Right lobe of liver (tissue), 6 donors: ENCODE results near the gene PIK3C2A. TPM values are rescaled to one million over a fixed set of nuclear protein-coding genes. Genes with fewer than 3 reads are reported as not detected.

Experiments
- ATAC-seq, 4 donors: fragments of 200-7000 bp; cut with Tn5 transposase; one replicate each; pipeline ENCODE4 v1.9.1; 2020; ENCODE audit warnings: mild to moderate bottlenecking in 4 of 4, moderate library complexity in 4 of 4
- DNase-seq, 3 donors: peaks; one replicate each; pipeline ENCODE4 v3.0.0-alpha.2; 2020
- H3K27ac ChIP-seq, 3 donors: fragments of 200-600 bp; one replicate each; pipeline ENCODE4 v1.8.0; 2022
- H3K27me3 ChIP-seq, 2 donors: fragments of 200-600 bp; one replicate each; pipeline ENCODE4 v1.8.0; 2022
- H3K36me3 ChIP-seq, 4 donors: fragments of 200-600 bp; sonication (generic) in 1 of 4; one replicate each; pipeline versions ENCODE4 v1.5.1 to v1.8.0; 2017 to 2022; ENCODE audit warnings: control low read depth in 1 of 4
- H3K4me1 ChIP-seq, 4 donors: fragments of 200-600 bp; sonication (generic) in 1 of 4; one replicate each; pipeline versions ENCODE4 v1.5.1 to v1.8.0; 2017 to 2022; ENCODE audit warnings: control low read depth in 1 of 4
- H3K4me3 ChIP-seq, 3 donors: fragments of 200-600 bp; one replicate each; pipeline ENCODE4 v1.8.0; 2022
- H3K9me3 ChIP-seq, 4 donors: fragments of 200-600 bp; sonication (generic) in 1 of 4; one replicate each; pipeline versions ENCODE4 v1.5.1 to v1.8.0; 2017 to 2022; ENCODE audit warnings: control low read depth in 1 of 4
- CTCF ChIP-seq, 4 donors: fragments of 200-600 bp in 3 of 4; fragments of 450-650 bp in 1 of 4; IDR thresholded peaks; one replicate each; pipeline versions ENCODE4 v1.5.1 to v1.8.0; 2016 to 2022; ENCODE audit warnings: antibody characterized with exemption in 4 of 4, mild to moderate bottlenecking in 2 of 4
- POLR2A ChIP-seq: fragments of 450-650 bp; IDR thresholded peaks from one replicate; pipeline ENCODE4 v1.6.1; 2017; ENCODE audit warnings: antibody characterized with exemption, mild to moderate bottlenecking
- WGBS: methylation state at CpG from one replicate; pipeline ENCODE4 v1.1.6; 2018; ENCODE audit warnings: low coverage, low lambda C conversion rate; ENCODE audit not compliant: insufficient coverage; ENCODE audit errors: missing lambda C conversion rate; 5-methylcytosine and 5-hydroxymethylcytosine counted together
- intact Hi-C, 2 donors: fragments of 100-400 bp; cut with DNase I; formaldehyde crosslinking; loops; one replicate each; pipeline versions ENCODE4 v1.11.2 to v1.14.1; 2022
- total RNA-seq, 6 experiments: library from RNA; depleted of rRNA in 2 of 6; stranded (reverse); fragments of >200 nt in 2 of 6; fragmentation: NEBNext Ultra II Directional in 3 of 6; extraction: Animal tissue kit (Norgen Biotek cat#: 25700) in 3 of 6; gene quantifications; one replicate each; pipeline versions ENCODE4 v1.1.0 to v1.2.4, GENCODE V29; 2016 to 2023
- donor health status: DM: no; HTN: yes; CAD: no.
- donor health status: DM: no; HTN: no; CAD: no.
- donor health status: DM: no; HTN: no; CAD: no.
- donor health status: DM: no; HTN: yes; CAD: no.
- donor health status: DM: no; HTN: yes; CAD: no.

The PIK3C2A gene
- total RNA-seq, 6 experiments from 2014 or later: 20.3 to 36.4 (median 28.1) TPM

GRCh38 chr11:17162376-17162775 lies 45.4 kb downstream of the PIK3C2A start:
- Histone ChIP-seq H3K9me3 (no peaks in the 10 kb centered on the region), H3K4me1 (peaks cover 0 to 46% (median 14%) of the 10 kb centered on the region in 4 donors), H3K36me3 (no peaks in the 10 kb centered on the region), H3K27me3 (no peaks in the 10 kb centered on the region), H3K4me3 (no peak overlapping the region), H3K27ac (peak overlapping the region in 1 of 3 donors; percentile 16)
- no peak for ATAC-seq
- 58% methylated on average over 2 of the region's 2 CpGs for WGBS
- intact Hi-C loops: no loop called here
- TF ChIP-seq CTCF (IDR thresholded peaks at IDR 0.05): no peak
- TF ChIP-seq POLR2A: no peak
- no peak for DNase-seq

GRCh38 chr11:17161515-17161914 lies 46.3 kb downstream of the PIK3C2A start:
- no peaks in the 10 kb centered on the region for H3K9me3 ChIP-seq
- H3K4me1 ChIP-seq: peaks cover 0 to 46% (median 14%) of the 10 kb centered on the region in 4 donors
- WGBS: 92% methylated on average over 1 of the region's 1 CpG
- ATAC-seq (peak in 2 of 4 donors; percentile 24 to 25), DNase-seq (no peak)
- H3K36me3 ChIP-seq: no peaks in the 10 kb centered on the region
- peak overlapping the region in 2 of 3 donors; percentile 10 to 16 for H3K27ac ChIP-seq
- TF ChIP-seq CTCF (IDR thresholded peaks at IDR 0.05) (no peak), POLR2A (no peak)
- no peak overlapping the region for H3K4me3 ChIP-seq
- H3K27me3 ChIP-seq: no peaks in the 10 kb centered on the region
- intact Hi-C loops: no loop called here

GRCh38 chr11:17159441-17159840 lies 48.3 kb downstream of the PIK3C2A start:
- WGBS: 37% methylated on average over 3 of the region's 3 CpGs
- DNase-seq (no peak), ATAC-seq (peak; percentile 34 to 67 (median 45))
- Histone ChIP-seq H3K36me3 (no peaks in the 10 kb centered on the region), H3K9me3 (no peaks in the 10 kb centered on the region), H3K27ac (no peak overlapping the region), H3K4me3 (no peak overlapping the region), H3K4me1 (peaks cover 0 to 27% (median 9%) of the 10 kb centered on the region in 4 donors), H3K27me3 (no peaks in the 10 kb centered on the region)
- no peak for TF ChIP-seq CTCF (IDR thresholded peaks at IDR 0.05)
- no peak for TF ChIP-seq POLR2A
- intact Hi-C loops: no loop called here

Other genes with a start within 250 kb of the PIK3C2A start
- gene PLEKHA7, start 193.6 kb downstream of the PIK3C2A start, total RNA-seq: 10 to 100 TPM; 12.7 to 26.7 (median 21.5) TPM
- 100 to 1,000 TPM; 303 to 496 (median 339) TPM for gene RPS13, start 130.3 kb downstream of the PIK3C2A start, total RNA-seq
- 100 to 1,000 TPM in 2 of 6 experiments, 10 to 100 TPM in 4; 34.7 to 131 (median 60.9) TPM for gene NUCB2, start 68.8 kb upstream of the PIK3C2A start, total RNA-seq
- gene NCR3LG1, start 143.8 kb upstream of the PIK3C2A start, total RNA-seq: 1 to 10 TPM in 3 of 6 experiments, under 1 TPM in 3; 0.15 to 3.2 (median 1.0) TPM
- gene KCNJ11, start 180.7 kb upstream of the PIK3C2A start, total RNA-seq: 1 to 10 TPM in 5 of 6 experiments, under 1 TPM in 1; 0.93 to 3.7 (median 2.0) TPM